ENCODE results near the gene WDR26.
A peak's percentile ranks its signal among the peaks of the same experiment; 100 is the strongest.
"Not testable (repeated sequence)": the region's sequence is repeated elsewhere in the genome, so short reads cannot be mapped to it uniquely, and the experiment has no call there.

The WDR26 gene

DNA sequence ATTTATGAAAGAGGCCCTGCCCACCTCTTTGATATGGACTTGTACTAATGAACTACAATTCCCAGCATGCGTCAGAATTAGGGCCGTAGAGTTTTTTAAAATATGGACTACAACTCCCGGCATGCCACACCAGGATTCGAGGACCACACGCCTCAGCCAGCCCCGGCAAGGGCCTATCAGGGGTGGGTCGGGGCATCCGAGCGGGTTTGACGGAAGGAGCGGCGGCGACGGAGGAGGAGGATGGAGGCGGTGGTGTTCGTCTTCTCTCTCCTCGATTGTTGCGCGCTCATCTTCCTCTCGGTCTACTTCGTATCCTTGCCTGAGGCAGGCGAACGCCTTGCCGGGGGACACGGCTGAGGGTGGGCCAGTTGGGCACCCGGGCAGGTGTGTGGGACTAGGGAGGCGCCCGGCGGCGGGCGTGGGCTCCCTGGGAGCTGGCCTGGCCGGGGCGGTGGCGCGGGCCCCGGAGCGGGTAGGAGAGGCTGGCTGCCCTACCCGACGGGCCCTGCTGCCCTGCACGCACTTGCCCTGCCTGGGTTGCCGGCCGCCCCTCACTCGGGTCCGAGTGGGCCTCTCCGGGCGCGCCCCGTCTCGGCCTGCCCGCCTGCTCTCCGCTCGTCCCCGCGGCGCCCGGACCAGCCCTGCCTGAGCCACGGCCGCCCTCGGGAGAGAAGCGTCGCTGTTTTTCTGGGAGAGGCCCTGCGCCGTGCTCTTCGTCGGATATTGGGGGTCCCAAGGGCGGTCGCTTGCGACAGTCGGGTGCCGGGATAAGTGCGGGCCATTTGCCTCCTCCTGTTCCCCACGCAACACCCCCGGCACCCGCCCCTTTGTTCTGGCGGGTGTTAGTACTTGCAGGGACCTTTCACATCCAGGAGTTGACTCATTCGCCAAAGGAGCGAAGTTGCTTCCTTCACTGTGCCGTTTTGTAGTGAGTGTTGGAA, 77.6 kb downstream of the WDR26 start, which contains the start of gene CNIH4:
TSS of gene CNIH4 (plus strand) at position 195 of the 941 bp plus-strand sequence. CDS start at position 241, 46 bp downstream.
- peaks cover 16% of the 10 kb centered on the region for H3K4me1 ChIP-seq (ENCODE audit: control insufficient read depth, insufficient read depth, low read length)
- H3K4me3 ChIP-seq (ENCODE audit: low read length): peak within 1 kb of the TSS; percentile 56
- peak within 1 kb of the TSS; percentile 82 for H3K9ac ChIP-seq (ENCODE audit: low read length)
- no peaks in the 10 kb centered on the region for H3K36me3 ChIP-seq (ENCODE audit: control insufficient read depth, insufficient read depth, low read length)
- no peaks in the 10 kb centered on the region for H3K27me3 ChIP-seq (ENCODE audit: control insufficient read depth, insufficient read depth, low read length)
- H3K9me3 ChIP-seq (ENCODE audit: control insufficient read depth, low read length): no peaks in the 10 kb centered on the region

DNA sequence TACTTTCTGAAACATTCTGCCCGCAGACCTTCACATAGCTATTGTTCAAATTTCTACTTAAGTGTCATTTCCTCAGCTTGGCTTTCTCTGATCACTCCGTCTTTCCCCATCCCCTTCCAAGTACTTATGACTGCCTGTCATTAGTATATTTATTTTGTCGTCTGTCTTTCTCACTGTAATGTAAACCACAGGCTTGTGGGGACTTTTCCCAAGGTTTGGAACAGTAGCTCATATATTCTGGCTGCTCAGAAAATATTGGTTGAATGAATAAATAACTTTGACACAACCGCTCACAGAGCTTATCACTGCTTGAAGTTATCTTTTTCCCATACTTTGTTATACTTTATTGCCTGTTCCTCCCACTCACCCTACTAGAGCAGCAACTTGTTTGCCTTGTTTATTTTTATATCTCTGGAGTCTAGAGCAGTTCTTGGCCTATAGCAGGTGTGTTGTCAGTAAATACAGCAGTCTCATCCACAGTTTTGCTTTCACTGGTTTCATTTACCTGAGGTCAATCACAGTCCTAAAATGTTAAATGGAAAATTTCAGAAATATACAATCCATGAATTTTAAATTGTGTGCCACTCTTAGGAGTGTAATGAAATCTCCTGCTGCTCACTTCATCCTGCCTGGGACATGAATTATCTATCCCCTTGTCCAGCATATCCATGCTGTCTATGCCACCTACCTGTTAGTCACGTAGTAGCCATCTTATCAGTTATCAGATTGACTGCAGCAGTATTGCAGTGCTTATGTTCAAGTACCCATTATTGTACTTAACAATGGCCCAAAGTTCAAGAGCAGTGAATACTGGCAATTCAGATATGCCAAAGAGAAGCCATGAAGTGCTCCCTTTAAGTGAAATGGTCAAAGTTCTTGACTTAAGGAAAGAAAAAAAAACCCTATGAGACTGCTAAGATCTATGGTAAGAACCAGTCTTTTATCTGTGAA, 80.3 kb downstream of the WDR26 start:
- H3K9me3 ChIP-seq (ENCODE audit: control insufficient read depth, low read length): no peaks in the 10 kb centered on the region
- peaks cover 16% of the 10 kb centered on the region for H3K4me1 ChIP-seq (ENCODE audit: control insufficient read depth, insufficient read depth, low read length)
- H3K36me3 ChIP-seq (ENCODE audit: control insufficient read depth, insufficient read depth, low read length): no peaks in the 10 kb centered on the region
- H3K27me3 ChIP-seq (ENCODE audit: control insufficient read depth, insufficient read depth, low read length): no peaks in the 10 kb centered on the region
- no peak overlapping the region for H3K9ac ChIP-seq (ENCODE audit: low read length)
- no peak overlapping the region for H3K4me3 ChIP-seq (ENCODE audit: low read length)

DNA sequence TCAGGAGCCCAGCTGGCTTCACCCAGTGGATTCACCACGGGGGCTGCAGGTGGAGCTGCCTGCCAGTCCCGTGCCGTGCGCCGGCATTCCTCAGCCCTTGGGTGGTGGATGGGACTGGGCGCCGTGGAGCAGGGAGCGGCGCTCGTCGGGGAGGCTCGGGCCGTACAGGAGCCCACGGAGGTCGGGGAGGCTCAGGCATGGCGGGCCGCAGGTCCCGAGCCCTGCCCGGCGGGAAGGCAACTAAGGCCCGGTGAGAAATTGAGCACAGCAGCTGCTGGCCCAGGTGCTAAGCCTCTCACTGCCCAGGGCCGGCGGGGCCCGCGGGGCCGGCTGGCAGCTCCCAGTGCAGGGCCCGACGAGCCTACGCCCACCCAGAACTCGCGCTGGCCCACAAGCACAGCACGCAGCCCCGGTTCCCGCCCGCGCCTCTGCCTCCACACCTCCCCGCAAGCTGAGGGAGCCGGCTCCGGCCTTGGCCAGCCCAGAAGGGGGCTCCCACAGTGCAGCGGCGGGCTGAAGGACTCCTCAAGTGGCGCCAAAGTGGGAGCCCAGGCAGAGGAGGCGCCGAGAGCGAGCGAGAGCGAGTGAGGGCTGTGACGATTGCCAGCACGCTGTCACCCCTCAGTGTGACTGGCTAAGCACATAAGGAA, 82.0 kb downstream of the WDR26 start:
- not testable (repeated sequence) for H3K9ac ChIP-seq (ENCODE audit: low read length); H3K4me1 ChIP-seq (ENCODE audit: control insufficient read depth, insufficient read depth, low read length); H3K27me3 ChIP-seq (ENCODE audit: control insufficient read depth, insufficient read depth, low read length); H3K4me3 ChIP-seq (ENCODE audit: low read length); H3K36me3 ChIP-seq (ENCODE audit: control insufficient read depth, insufficient read depth, low read length); H3K9me3 ChIP-seq (ENCODE audit: control insufficient read depth, low read length)

DNA sequence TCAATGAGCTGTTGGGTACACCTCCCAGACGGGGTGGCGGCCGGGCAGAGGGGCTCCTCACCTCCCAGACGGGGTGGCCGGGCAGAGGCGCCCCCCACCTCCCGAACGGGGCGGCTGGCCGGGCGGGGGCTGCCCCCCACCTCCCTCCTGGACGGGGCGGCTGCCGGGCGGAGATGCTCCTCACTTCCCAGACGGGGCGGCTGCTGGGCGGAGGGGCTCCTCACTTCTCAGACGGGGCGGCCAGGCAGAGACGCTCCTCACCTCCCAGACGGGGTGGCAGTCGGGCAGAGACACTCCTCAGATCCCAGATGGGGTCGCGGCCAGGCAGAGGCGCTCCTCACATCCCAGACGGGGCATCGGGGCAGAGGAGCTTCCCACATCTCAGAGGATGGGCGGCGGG, 84.9 kb downstream of the WDR26 start:
- H3K36me3 ChIP-seq (ENCODE audit: control insufficient read depth, insufficient read depth, low read length); H3K9me3 ChIP-seq (ENCODE audit: control insufficient read depth, low read length); H3K4me1 ChIP-seq (ENCODE audit: control insufficient read depth, insufficient read depth, low read length); H3K4me3 ChIP-seq (ENCODE audit: low read length); H3K27me3 ChIP-seq (ENCODE audit: control insufficient read depth, insufficient read depth, low read length); H3K9ac ChIP-seq (ENCODE audit: low read length): not testable (repeated sequence)

- Histone ChIP-seq H3K4me3 (ENCODE audit: low read length) (no peak overlapping the region), H3K9ac (ENCODE audit: low read length) (no peak overlapping the region), H3K27me3 (ENCODE audit: control insufficient read depth, insufficient read depth, low read length) (no peaks in the 10 kb centered on the region)
These were observed 86.5 kb downstream of the WDR26 start for GRCh38 chr1:224348137-224348536.

GRCh38 chr1:224343679-224344078, 90.9 kb downstream of the WDR26 start:
- Histone ChIP-seq H3K9ac (ENCODE audit: low read length) (no peak overlapping the region), H3K36me3 (ENCODE audit: control insufficient read depth, insufficient read depth, low read length) (no peaks in the 10 kb centered on the region), H3K4me1 (ENCODE audit: control insufficient read depth, insufficient read depth, low read length) (no peaks in the 10 kb centered on the region), H3K4me3 (ENCODE audit: low read length) (no peak overlapping the region), H3K9me3 (ENCODE audit: control insufficient read depth, low read length) (peaks cover 10% of the 10 kb centered on the region), H3K27me3 (ENCODE audit: control insufficient read depth, insufficient read depth, low read length) (no peaks in the 10 kb centered on the region)

More at GRCh38 chr1:224348137-224348536, 86.5 kb downstream of the WDR26 start:
- Histone ChIP-seq H3K36me3 (ENCODE audit: control insufficient read depth, insufficient read depth, low read length) (no peaks in the 10 kb centered on the region), H3K9me3 (ENCODE audit: control insufficient read depth, low read length) (peaks cover 10% of the 10 kb centered on the region), H3K4me1 (ENCODE audit: control insufficient read depth, insufficient read depth, low read length) (no peaks in the 10 kb centered on the region)

- Histone ChIP-seq H3K9me3 (ENCODE audit: control insufficient read depth, low read length) (peaks cover 10% of the 10 kb centered on the region), H3K9ac (ENCODE audit: low read length) (peak overlapping the region; percentile 34)
- not testable (repeated sequence) for H3K36me3 ChIP-seq (ENCODE audit: control insufficient read depth, insufficient read depth, low read length)
These were observed 93.9 kb downstream of the WDR26 start for GRCh38 chr1:224340453-224341384.

GRCh38 chr1:224339442-224340033, 95.1 kb downstream of the WDR26 start:
- Histone ChIP-seq H3K4me3 (ENCODE audit: low read length) (no peak overlapping the region), H3K9me3 (ENCODE audit: control insufficient read depth, low read length) (peaks cover 9% of the 10 kb centered on the region)

More at GRCh38 chr1:224340453-224341384, 93.9 kb downstream of the WDR26 start:
- H3K27me3 ChIP-seq (ENCODE audit: control insufficient read depth, insufficient read depth, low read length); H3K4me1 ChIP-seq (ENCODE audit: control insufficient read depth, insufficient read depth, low read length); H3K4me3 ChIP-seq (ENCODE audit: low read length): not testable (repeated sequence)

DNA sequence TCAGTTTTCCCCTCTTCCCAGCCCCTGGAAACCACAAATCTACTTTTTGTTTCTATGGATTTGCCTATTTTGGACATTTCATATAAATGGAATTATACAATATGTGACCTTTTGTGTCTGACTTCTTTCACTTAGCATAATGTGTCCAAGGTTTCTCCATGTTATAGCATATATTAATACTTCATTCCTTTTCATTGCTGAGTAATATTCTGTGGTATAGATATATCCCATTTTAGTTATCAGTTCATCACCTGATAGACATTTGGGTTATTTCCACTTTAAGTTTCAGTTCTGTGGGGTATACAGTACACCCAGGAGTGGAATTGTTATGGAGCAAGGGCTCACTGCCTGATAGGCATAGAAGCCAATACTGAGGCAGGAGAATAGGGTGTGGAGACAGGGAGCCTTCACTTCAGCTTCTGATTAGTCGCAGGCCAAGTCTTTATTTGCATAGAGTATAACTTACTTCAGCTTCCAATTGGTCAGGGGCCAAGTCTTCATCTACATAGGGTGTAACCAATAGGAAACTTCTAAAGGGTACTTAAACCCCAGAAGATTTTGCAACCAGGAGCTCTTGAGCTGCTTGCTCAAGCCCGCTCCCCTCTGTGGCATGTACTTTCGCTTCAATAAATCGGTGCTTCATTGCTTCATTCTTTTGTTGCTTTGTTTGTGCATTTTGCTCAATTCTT, 96.3 kb downstream of the WDR26 start:
- Histone ChIP-seq H3K9me3 (ENCODE audit: control insufficient read depth, low read length) (no peaks in the 10 kb centered on the region), H3K4me3 (ENCODE audit: low read length) (no peak overlapping the region), H3K36me3 (ENCODE audit: control insufficient read depth, insufficient read depth, low read length) (no peaks in the 10 kb centered on the region), H3K4me1 (ENCODE audit: control insufficient read depth, insufficient read depth, low read length) (no peaks in the 10 kb centered on the region), H3K27me3 (ENCODE audit: control insufficient read depth, insufficient read depth, low read length) (no peaks in the 10 kb centered on the region), H3K9ac (ENCODE audit: low read length) (no peak overlapping the region)

More at GRCh38 chr1:224339442-224340033, 95.1 kb downstream of the WDR26 start:
- H3K9ac ChIP-seq (ENCODE audit: low read length): no peak overlapping the region
- no peaks in the 10 kb centered on the region for H3K4me1 ChIP-seq (ENCODE audit: control insufficient read depth, insufficient read depth, low read length)
- H3K36me3 ChIP-seq (ENCODE audit: control insufficient read depth, insufficient read depth, low read length): no peaks in the 10 kb centered on the region
- H3K27me3 ChIP-seq (ENCODE audit: control insufficient read depth, insufficient read depth, low read length): no peaks in the 10 kb centered on the region

Data from mucosa of stomach (tissue), 1 donor.